GM19193 (cell line): ENCODE data around the gene SHBG.

Source experiments
- POLR2A ChIP-seq: IDR thresholded peaks from 4 replicates; pipeline ENCODE4 v1.6.1; 2011; ENCODE audit not compliant: insufficient read depth, insufficient read length; ENCODE audit errors: extremely low read depth

The SHBG gene

GRCh38 chr17:7629939-7630571, at the start of gene SHBG:
Gene SHBG (plus strand): TSS chr17:7630135. CDS start chr17:7630173, 38 bp downstream.
- no peak for TF ChIP-seq POLR2A

GRCh38 chr17:7580604-7581575, 49.0 kb upstream of the SHBG start:
- no peak for TF ChIP-seq POLR2A

GRCh38 chr17:7582396-7583252, 47.3 kb upstream of the SHBG start:
- TF ChIP-seq POLR2A, result no peak

- TF ChIP-seq POLR2A, result peak; percentile 95
These were observed 46.5 kb upstream of the SHBG start, which contains the start of gene MPDU1 for GRCh38 chr17:7583253-7584109. Gene MPDU1 (plus strand): TSS chr17:7583852. CDS start chr17:7583863, 11 bp downstream.

- no peak for TF ChIP-seq POLR2A
These were observed 43.1 kb upstream of the SHBG start for GRCh38 chr17:7586673-7587419.

GRCh38 chr17:7587420-7588151, 42.3 kb upstream of the SHBG start:
- no peak for TF ChIP-seq POLR2A

GRCh38 chr17:7588553-7589203, 41.3 kb upstream of the SHBG start:
- TF ChIP-seq POLR2A, result no peak

- no peak for TF ChIP-seq POLR2A
These were observed 40.6 kb upstream of the SHBG start for GRCh38 chr17:7589204-7589868.

GRCh38 chr17:7589891-7590691, 39.8 kb upstream of the SHBG start, which contains the start of gene SOX15:
Gene SOX15 (minus strand): TSS chr17:7590094. CDS start chr17:7589676, 418 bp downstream.
- no peak for TF ChIP-seq POLR2A

- TF ChIP-seq POLR2A, result no peak
These were observed 39.2 kb upstream of the SHBG start for GRCh38 chr17:7590743-7591142.

- no peak for TF ChIP-seq POLR2A
These were observed 38.3 kb upstream of the SHBG start for GRCh38 chr17:7591596-7591995.
